ENCODE results near the gene CYP4F11.

The CYP4F11 gene

GRCh38 chr19:15871570-15871969 lies 62.8 kb downstream of the CYP4F11 start:
- no peak for DNase-seq

- DNase-seq: no peak
Observed at GRCh38 chr19:15869873-15870272, 64.5 kb downstream of the CYP4F11 start.

- DNase-seq: peak in 1 of 4 experiments; percentile 2
Observed at GRCh38 chr19:15869109-15869555, 65.2 kb downstream of the CYP4F11 start.

- DNase-seq: no peak
Observed at GRCh38 chr19:15866636-15867035, 67.7 kb downstream of the CYP4F11 start.

- no peak for DNase-seq
Observed at GRCh38 chr19:15864824-15865223, 69.5 kb downstream of the CYP4F11 start.

- no peak for DNase-seq
Observed at GRCh38 chr19:15863272-15863671, 71.1 kb downstream of the CYP4F11 start.

- DNase-seq: no peak
Observed at GRCh38 chr19:15862444-15862843, 71.9 kb downstream of the CYP4F11 start.
